ENCODE data around the gene CEP131.

CEP131 gene

GRCh38 chr17:81235822-81236740, 13.3 kb upstream of the CEP131 start:
- in situ Hi-C loops (cut with MboI; ENCODE audit: low sequenced_read_pairs, unreplicated experiment), result no loop called here
- TF ChIP-seq CTCF (IDR thresholded peaks at IDR 0.05; ENCODE audit: borderline replicate concordance, control extremely low read depth, extremely low read depth, insufficient read depth, missing control alignments), result no peak
- no peak for DNase-seq (ENCODE audit: low spot score)

- DNase-seq (ENCODE audit: low spot score), result no peak
Observed at GRCh38 chr17:81234940-81235821, 12.4 kb upstream of the CEP131 start.

GRCh38 chr17:81234506-81234855, 11.7 kb upstream of the CEP131 start:
- in situ Hi-C loops (cut with MboI; ENCODE audit: low sequenced_read_pairs, unreplicated experiment), result no loop called here
- no peak for TF ChIP-seq CTCF (IDR thresholded peaks at IDR 0.05; ENCODE audit: borderline replicate concordance, control extremely low read depth, extremely low read depth, insufficient read depth, missing control alignments)
- no peak for DNase-seq (ENCODE audit: low spot score)

More at GRCh38 chr17:81234940-81235821, 12.4 kb upstream of the CEP131 start:
- TF ChIP-seq CTCF (IDR thresholded peaks at IDR 0.05; ENCODE audit: borderline replicate concordance, control extremely low read depth, extremely low read depth, insufficient read depth, missing control alignments), result no peak
- in situ Hi-C loops (cut with MboI; ENCODE audit: low sequenced_read_pairs, unreplicated experiment), result no loop called here

GRCh38 chr17:81233811-81234505, 11.2 kb upstream of the CEP131 start:
- no peak for DNase-seq (ENCODE audit: low spot score)
- in situ Hi-C loops (cut with MboI; ENCODE audit: low sequenced_read_pairs, unreplicated experiment), result no loop called here
- no peak for TF ChIP-seq CTCF (IDR thresholded peaks at IDR 0.05; ENCODE audit: borderline replicate concordance, control extremely low read depth, extremely low read depth, insufficient read depth, missing control alignments)

- in situ Hi-C loops (cut with MboI; ENCODE audit: low sequenced_read_pairs, unreplicated experiment), result no loop called here
- no peak for TF ChIP-seq CTCF (IDR thresholded peaks at IDR 0.05; ENCODE audit: borderline replicate concordance, control extremely low read depth, extremely low read depth, insufficient read depth, missing control alignments)
- no peak for DNase-seq (ENCODE audit: low spot score)
Observed at GRCh38 chr17:81233316-81233715, 10.6 kb upstream of the CEP131 start.

GRCh38 chr17:81232616-81233241, 10.0 kb upstream of the CEP131 start:
- DNase-seq (ENCODE audit: low spot score), result no peak
- TF ChIP-seq CTCF (IDR thresholded peaks at IDR 0.05; ENCODE audit: borderline replicate concordance, control extremely low read depth, extremely low read depth, insufficient read depth, missing control alignments), result no peak
- in situ Hi-C loops (cut with MboI; ENCODE audit: low sequenced_read_pairs, unreplicated experiment), result no loop called here

All from GM13976 (cell line).